Measurements from ENCODE around the gene DAND5. TPM values are rescaled to one million over a fixed set of nuclear protein-coding genes. Genes with fewer than 3 reads are reported as not detected.
A peak's percentile ranks its signal among the peaks of the same experiment; 100 is the strongest.

The DAND5 gene
- total RNA-seq, 1 experiment from 2014 or later, result not detected

GRCh38 chr19:12995596-12996405 is 26.4 kb downstream of the DAND5 start:
- POLR2A ChIA-PET, result interaction anchor here (0.6 to 2.4 kb wide), 3 partner anchors 18 to 259 kb away, joined by 3 to 11 read pairs (median 7); partner anchors contain the start of gene GET3
- no peak for DNase-seq (ENCODE audit: unreplicated experiment)
- intact Hi-C loops (cut with micrococcal nuclease), result no loop called here
- H3K27me3 Mint-ChIP-seq (ENCODE audit: insufficient read depth, unreplicated experiment), result no peaks in the 10 kb centered on the region
- H3K4me3 Mint-ChIP-seq (ENCODE audit: unreplicated experiment), result peak overlapping the region; percentile 74
- H3K9me3 Mint-ChIP-seq (ENCODE audit: unreplicated experiment), result no peaks in the 10 kb centered on the region
- H3K4me1 Mint-ChIP-seq (ENCODE audit: insufficient read depth, unreplicated experiment), result peaks cover 16% of the 10 kb centered on the region
- CTCF ChIA-PET, result interaction anchor here (0.6 to 0.7 kb wide), 2 partner anchors 18 to 43 kb away, joined by 4 to 6 read pairs; no protein-coding TSS in a partner anchor
- H3K27ac Mint-ChIP-seq (ENCODE audit: low read depth, unreplicated experiment), result peak overlapping the region; percentile 84
- BruUV-seq (replicated peaks), result no TSS peak
- peaks cover 16% of the 10 kb centered on the region for H3K36me3 Mint-ChIP-seq (ENCODE audit: insufficient read depth, unreplicated experiment)
- TF ChIP-seq, protein P1, sequence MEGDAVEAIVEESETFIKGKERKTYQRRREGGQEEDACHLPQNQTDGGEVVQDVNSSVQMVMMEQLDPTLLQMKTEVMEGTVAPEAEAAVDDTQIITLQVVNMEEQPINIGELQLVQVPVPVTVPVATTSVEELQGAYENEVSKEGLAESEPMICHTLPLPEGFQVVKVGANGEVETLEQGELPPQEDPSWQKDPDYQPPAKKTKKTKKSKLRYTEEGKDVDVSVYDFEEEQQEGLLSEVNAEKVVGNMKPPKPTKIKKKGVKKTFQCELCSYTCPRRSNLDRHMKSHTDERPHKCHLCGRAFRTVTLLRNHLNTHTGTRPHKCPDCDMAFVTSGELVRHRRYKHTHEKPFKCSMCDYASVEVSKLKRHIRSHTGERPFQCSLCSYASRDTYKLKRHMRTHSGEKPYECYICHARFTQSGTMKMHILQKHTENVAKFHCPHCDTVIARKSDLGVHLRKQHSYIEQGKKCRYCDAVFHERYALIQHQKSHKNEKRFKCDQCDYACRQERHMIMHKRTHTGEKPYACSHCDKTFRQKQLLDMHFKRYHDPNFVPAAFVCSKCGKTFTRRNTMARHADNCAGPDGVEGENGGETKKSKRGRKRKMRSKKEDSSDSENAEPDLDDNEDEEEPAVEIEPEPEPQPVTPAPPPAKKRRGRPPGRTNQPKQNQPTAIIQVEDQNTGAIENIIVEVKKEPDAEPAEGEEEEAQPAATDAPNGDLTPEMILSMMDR (IDR thresholded peaks at IDR 0.05; ENCODE audit: unreplicated experiment), result no peak

GRCh38 chr19:12996406-12997094 is 27.2 kb downstream of the DAND5 start:
- peaks cover 16% of the 10 kb centered on the region for H3K36me3 Mint-ChIP-seq (ENCODE audit: insufficient read depth, unreplicated experiment)
- H3K27ac Mint-ChIP-seq (ENCODE audit: low read depth, unreplicated experiment), result peak overlapping the region; percentile 84
- TF ChIP-seq, protein P1 (IDR thresholded peaks at IDR 0.05; ENCODE audit: unreplicated experiment), result no peak
- no TSS peak for BruUV-seq (replicated peaks)
- no peak for DNase-seq (ENCODE audit: unreplicated experiment)
- CTCF ChIA-PET, result interaction anchor here (0.6 to 1.7 kb wide), 7 partner anchors 14 to 141 kb away, joined by 3 to 12 read pairs (median 3); no protein-coding TSS in a partner anchor
- intact Hi-C loops (cut with micrococcal nuclease), result no loop called here
- H3K4me3 Mint-ChIP-seq (ENCODE audit: unreplicated experiment), result peak overlapping the region; percentile 74
- POLR2A ChIA-PET, result interaction anchor here (0.6 to 2.4 kb wide), 3 partner anchors 17 to 260 kb away, joined by 3 to 11 read pairs (median 7); partner anchors contain the start of gene GET3
- H3K9me3 Mint-ChIP-seq (ENCODE audit: unreplicated experiment), result no peaks in the 10 kb centered on the region
- H3K27me3 Mint-ChIP-seq (ENCODE audit: insufficient read depth, unreplicated experiment), result no peaks in the 10 kb centered on the region
- H3K4me1 Mint-ChIP-seq (ENCODE audit: insufficient read depth, unreplicated experiment), result peaks cover 9% of the 10 kb centered on the region

DNA sequence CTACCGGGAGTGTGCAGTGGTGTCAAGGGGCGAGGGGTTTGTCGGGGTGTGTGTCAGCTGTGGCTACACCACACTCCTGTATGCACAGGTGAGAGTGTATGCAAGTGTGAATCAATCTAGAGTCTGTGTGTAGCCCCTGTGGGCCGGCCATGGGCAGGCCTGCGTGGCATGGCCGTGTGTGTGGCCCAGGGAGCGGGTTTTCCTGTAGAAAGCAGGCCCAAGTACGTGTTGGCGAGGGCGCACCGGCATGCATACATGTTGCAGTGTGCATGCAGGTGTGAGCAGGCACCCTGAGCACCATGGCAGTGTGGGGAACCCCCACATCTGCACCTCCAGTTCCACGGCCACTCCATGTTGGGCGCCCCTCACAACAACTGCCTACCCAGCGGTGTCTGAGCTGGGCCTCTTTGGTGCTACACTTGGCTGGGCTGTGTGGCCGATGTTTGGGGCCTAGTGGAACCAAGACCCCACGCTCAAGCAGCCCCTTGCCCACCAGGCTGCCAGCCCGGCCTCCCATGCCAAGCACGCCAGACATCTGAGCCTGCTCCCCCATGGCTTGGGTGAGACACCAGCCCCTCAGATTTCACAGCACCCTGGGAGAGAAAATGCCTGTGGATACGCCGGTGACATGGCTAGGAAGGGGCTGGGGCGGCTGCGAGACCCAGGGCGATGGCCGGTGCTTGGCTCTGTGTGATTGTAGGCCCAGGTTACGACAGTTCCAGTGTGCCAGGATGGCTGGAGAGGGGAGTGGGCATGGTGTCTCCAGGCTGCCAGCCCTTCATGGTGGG is 28.0 kb downstream of the DAND5 start:
- CTCF ChIA-PET, result interaction anchor here (0.6 to 1.7 kb wide), 7 partner anchors 14 to 140 kb away, joined by 3 to 12 read pairs (median 3); no protein-coding TSS in a partner anchor
- intact Hi-C loops (cut with micrococcal nuclease), result no loop called here
- no peak for DNase-seq (ENCODE audit: unreplicated experiment)
- POLR2A ChIA-PET, result interaction anchor here (1.1 to 2.4 kb wide), 2 partner anchors 16 to 26 kb away, joined by 7 to 11 read pairs; no protein-coding TSS in a partner anchor
- BruUV-seq (replicated peaks), result no TSS peak
- TF ChIP-seq, protein P1 (IDR thresholded peaks at IDR 0.05; ENCODE audit: unreplicated experiment), result no peak
- Mint-ChIP-seq H3K27me3 (ENCODE audit: insufficient read depth, unreplicated experiment) (no peaks in the 10 kb centered on the region), H3K9me3 (ENCODE audit: unreplicated experiment) (no peaks in the 10 kb centered on the region), H3K36me3 (ENCODE audit: insufficient read depth, unreplicated experiment) (peaks cover 16% of the 10 kb centered on the region), H3K27ac (ENCODE audit: low read depth, unreplicated experiment) (no peak overlapping the region), H3K4me3 (ENCODE audit: unreplicated experiment) (peak overlapping the region; percentile 74), H3K4me1 (ENCODE audit: insufficient read depth, unreplicated experiment) (peaks cover 9% of the 10 kb centered on the region)

Data from MCF 10A (cell line).